HG03565 (cell line): ENCODE data around the gene KLHDC7B.
"Not testable (repeated sequence)": the region's sequence is repeated elsewhere in the genome, so short reads cannot be mapped to it uniquely, and the experiment has no call there.

Source experiments
- ATAC-seq: cut with Tn5 transposase; IDR thresholded peaks from one replicate; pipeline ENCODE4 v1.9.1; 2021; ENCODE audit warnings: mild to moderate bottlenecking, moderate library complexity; ENCODE audit not compliant: unreplicated experiment

The KLHDC7B gene

GRCh38 chr22:50517495-50518260, 28.0 kb upstream of the KLHDC7B start:
- no peak for ATAC-seq

DNA sequence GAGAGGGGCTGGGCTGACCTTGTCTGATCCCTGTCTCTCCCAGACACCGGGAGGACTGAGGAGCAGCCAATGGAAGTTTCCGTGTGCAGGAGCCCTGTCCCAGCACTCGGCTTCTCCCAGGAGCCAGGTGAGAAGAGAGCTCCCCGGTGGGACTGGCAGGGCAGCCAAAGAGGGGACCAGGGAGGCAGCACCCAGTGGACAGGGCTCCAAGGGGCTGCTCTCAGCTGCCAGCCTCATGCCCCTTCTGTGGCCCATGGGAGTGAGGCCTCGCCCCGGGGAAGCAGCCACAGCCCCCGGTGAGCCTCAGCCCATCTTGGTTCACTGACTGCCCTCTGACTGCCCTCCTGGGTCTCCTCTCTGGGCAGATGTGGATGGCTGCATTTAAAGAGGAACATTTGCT, 27.1 kb upstream of the KLHDC7B start:
- no peak for ATAC-seq

GRCh38 chr22:50519151-50519550, 26.5 kb upstream of the KLHDC7B start:
- ATAC-seq, result no peak

GRCh38 chr22:50520184-50520583, 25.5 kb upstream of the KLHDC7B start:
- not testable (repeated sequence) for ATAC-seq

- no peak for ATAC-seq
These were observed 24.8 kb upstream of the KLHDC7B start for GRCh38 chr22:50520826-50521453.

- no peak for ATAC-seq
These were observed 24.0 kb upstream of the KLHDC7B start for GRCh38 chr22:50521710-50522109.

- ATAC-seq, result no peak
These were observed 23.4 kb upstream of the KLHDC7B start for GRCh38 chr22:50522208-50522805.

DNA sequence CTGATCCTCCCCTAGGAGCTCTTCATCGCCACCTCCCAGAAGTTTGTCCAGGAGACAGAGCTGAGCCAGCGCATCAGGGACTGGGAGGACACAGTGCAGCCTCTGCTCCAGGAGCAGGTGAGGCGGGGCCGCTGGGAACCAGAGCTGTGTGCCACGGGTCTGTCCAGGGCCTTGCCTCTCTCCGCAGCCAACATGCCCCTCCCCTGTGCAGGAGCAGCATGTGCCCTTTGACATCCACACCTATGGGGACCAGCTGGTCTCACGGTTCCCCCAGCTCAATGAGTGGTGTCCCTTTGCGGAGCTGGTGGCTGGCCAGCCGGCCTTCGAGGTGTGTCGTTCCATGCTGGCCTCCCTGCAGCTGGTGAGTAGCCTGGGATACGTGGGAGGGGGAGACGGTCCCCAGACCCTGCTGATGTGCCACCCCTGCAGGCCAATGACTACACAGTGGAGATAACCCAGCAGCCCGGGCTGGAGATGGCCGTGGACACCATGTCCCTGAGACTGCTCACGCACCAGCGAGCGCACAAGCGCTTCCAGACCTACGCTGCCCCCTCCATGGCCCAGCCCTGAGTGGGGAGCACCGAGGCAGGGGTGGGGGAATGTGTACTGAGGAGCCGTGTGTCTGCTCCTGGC, 22.8 kb upstream of the KLHDC7B start:
- no peak for ATAC-seq

DNA sequence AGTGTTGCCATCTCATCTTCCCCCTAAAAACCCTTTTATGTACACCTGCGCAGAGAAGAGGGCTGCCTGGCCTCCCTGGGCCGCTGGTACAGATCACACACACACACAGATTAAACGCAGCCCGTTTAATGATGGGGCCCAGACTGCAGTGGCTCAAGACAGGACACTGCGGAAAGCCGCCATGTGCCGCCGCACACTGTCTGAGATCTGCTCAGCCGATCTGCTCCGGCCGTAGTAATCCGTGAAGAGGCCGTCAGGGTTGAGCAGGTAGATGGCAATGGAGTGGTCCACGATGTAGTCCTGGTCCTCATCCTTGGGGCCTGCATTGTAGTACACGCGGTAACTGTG, 22.3 kb upstream of the KLHDC7B start:
- ATAC-seq, result no peak

DNA sequence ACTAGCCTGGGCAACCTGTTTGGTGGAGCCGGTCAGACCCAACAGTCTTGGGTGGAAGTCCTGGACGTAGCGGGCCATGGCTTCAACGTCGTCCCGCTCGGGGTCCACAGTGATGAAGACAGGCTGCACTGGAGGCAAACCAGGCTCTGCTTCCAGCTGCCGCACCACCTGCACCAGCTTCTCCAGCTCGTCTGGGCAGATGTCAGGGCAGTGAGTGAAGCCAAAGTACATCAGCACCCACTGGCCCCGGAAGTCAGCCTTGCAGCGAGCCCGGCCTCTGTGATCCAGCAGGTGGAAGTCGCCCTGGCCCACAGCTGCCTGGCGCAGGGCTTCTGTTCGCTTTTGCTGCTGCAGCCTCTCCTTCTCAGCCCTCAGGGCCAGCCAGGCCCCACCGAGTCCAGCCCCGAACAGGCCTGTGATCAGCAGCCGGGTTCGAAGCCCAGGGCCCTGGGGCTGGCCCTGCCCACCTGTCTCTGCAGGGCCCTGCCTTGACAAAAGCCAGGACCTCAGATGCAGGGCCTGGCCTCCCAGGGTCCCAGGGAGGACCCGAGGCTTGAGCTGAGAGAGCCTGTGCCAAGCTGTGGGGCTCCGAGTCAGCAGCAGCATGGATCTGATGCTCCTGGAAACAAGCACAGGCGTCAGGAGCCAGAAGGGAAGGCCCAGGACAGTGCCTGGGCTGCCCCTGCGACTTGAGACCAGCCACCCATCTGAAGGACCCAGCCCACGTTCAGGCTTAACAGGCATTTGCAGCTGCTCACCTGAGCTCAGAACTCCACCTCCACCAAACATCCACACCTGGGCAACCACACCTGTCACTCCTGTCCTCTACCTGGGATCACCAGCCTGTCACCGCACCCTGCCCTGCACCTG, 21.7 kb upstream of the KLHDC7B start:
- no peak for ATAC-seq

GRCh38 chr22:50524676-50525103, 21.0 kb upstream of the KLHDC7B start:
- no peak for ATAC-seq

DNA sequence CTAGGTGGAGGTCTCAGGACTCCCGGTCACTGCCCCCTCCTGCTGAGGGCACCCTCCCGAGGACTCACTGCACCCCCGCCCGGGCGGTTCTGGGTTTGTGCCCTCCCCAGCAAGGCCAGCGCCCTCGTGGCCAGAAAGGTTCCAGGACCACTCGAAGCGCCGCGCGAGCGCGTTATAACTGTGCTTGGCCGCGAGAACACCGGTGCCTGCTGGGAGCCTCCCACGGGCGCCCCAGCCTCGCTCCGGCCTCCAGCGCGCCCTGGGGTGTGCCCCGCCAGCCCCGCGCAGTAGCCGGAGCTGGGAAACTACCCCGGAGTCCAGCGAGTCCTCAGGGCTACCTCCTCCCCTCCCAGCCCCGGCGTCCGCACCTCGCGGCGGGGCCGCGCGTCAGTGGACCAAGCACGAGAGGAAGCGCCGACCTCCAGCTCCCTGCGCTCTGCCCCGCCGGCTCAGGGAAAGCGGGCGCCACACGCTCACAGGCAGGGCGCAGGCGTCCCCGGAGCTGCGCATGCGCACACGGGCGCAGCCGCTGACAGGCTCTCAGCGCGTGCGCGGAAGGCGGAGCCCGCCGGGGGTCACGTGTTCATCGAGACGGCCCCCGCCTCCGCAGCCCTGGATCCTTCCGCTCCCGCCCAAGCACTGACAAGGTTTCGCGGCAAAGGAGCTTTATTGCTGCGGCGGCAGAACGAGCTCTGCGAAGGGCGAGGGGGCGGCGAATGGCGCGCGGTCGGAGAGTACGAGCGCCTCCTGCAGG, 20.4 kb upstream of the KLHDC7B start, which contains the start of gene SCO2:
TSS of gene SCO2 (minus strand) at position 495 of the 754 bp plus-strand sequence. CDS start 1,187 bp downstream, outside the sequence.
- peak; percentile 39 for ATAC-seq

- ATAC-seq, result no peak
These were observed 19.9 kb upstream of the KLHDC7B start for GRCh38 chr22:50525858-50526107.

DNA sequence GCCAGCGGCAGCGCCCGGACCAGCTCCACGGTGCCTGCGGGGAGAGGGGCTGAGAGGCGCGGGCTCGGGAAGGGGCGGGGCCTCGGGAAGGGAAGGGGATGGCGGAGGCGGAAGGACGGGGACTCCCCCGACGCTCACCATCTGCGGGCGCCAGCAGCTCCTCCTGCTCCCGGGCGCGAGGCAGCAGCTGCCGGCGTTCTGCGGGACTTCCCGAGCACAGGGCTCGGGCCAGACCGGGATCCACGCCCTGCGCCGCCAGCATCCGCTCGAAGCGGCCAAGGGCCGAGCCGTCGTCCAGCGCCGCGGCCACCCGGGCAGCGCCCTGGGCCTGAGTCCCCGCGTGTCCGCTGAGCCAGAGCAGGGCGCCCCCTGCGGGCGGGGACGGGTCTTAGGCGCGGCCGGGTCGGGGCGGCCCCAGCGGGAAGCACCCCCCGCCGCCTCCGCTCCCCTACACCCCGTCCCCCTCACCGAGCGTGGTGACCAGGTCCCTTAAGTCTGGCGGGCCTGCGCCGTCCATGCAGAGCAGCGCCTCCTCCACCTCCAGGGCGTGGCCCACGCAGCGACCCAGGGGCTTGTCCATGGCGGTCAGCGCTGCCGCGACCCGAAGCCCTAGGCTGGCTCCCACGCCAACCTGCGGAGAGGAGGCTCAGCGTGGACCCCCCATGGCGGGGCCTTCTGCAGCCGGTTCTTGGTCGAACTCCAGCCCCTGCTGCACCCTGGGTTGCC, 19.4 kb upstream of the KLHDC7B start:
- peak; percentile 17 for ATAC-seq

DNA sequence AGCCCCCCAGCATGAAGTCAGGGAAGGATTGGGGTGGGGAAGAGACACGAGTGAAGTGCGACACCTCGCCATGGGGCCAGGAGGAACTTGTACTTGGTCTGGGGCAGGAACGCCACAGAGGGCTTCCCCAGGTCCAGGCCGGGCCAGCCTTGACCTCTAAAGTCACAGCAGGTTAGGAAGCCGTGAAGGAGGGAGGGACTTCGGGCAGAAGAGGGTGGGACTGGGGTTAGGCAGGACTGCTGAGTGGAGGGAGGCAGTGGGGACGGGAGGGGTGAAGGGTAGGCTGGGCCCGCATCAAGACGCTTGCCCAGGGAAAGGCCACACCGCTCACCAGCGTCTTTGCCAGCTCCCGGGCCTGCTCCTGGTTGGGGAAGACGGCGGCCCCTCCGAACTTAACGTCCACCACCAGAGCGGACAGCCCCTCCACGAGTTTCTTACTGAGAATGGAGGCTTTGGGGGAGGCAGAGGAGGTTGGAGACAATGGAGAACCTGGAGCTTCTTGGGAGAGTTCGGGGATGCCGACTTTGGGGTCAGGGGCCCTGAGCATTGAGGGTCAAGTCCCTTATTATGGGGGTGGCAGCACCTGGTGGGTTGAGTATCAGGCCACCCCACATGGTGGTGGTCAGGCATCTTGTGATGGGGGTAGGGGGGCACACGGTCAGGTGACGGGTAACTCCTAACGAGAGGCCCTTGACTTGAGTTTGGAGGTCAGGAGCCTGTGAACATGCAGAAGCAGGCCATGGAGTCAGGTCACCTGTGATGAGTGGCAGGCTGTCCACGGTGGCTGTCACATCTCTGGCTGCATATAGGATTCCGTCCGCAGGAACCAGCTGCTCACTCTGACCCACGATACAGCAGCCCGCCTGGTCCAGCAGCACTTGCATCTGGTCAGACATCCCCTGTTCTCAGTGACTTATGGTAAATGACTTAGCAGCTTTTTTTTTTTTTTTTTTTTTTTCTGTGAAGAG, 18.6 kb upstream of the KLHDC7B start:
- ATAC-seq, result no peak

DNA sequence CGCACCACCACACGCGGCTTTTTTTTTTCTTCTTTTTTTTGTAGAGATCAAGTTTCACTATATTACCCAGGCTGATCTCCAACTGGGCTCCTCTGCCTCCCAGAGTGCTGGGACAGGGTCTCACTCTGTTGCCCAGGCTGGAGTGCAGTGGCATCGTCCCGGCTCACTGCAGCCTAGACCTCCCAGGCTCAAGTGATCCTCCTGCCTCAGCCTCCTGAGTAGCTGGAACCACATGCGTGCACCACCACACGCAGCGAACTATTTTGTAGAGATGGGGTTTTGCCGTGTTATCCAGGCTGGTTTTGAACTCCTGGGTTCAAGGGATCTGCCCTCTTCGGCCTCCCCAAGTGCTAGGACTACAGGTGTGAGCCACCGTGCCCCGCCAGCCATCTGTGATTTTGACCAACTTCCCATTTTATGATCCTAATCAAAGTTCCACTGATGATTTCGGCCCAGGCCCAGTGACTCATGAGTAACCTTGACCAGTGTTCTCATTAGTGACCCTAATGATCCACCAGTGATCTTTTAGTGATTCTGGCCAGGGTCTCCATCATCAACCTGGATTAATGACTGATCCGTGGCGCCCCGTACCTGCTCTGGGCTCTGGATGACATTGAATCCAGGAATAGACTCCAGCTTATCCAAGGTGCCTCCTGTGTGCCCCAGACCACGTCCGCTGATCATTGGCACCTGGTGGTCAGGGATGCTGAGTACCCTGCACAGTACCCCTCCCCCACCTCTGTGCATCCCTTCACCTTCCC, 17.6 kb upstream of the KLHDC7B start:
- no peak for ATAC-seq

DNA sequence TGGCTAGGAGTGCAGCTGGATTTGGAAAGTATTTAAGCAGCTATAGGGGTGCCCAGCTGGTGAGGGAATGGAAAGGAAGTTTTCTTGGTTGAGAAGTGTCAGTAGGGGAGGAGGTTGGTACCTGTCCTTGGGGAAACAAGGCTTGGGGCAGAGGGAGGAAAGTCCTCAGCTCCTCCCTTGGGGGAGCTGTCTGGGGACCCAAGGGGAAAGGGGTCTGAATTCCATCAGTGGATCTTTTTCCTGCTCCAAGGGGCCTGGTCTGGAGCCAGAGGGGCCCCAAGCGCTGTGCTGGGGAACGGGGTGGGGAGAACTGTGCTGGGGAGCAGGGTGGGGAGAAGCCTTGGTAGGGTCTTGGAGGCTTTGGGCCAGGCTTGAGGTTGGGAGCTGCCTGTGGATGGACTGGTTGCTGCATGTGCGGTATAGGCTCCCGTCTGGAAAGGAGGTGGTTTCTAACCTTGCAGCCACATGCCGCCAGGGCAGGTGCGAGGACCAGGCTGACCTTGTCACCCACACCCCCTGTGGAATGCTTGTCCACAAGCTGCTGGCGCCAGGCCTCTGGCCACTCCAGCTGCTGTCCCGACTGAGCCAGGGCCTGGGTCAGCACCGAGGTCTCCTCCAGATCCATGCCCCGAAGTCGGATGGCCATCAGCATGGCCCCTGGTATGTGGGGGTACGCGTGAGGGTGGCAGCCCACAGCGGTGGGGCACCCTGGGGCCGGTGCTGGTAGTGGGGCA, 16.9 kb upstream of the KLHDC7B start:
- no peak for ATAC-seq
